Hippocampal formation (tissue), 2 donors: ENCODE data around the gene DGKB.

ENCODE experiments used
- DNase-seq, 2 donors: peaks; one replicate each; lab custom pipeline; 2025; lab: John Stamatoyannopoulos, UW

The DGKB gene

DNA sequence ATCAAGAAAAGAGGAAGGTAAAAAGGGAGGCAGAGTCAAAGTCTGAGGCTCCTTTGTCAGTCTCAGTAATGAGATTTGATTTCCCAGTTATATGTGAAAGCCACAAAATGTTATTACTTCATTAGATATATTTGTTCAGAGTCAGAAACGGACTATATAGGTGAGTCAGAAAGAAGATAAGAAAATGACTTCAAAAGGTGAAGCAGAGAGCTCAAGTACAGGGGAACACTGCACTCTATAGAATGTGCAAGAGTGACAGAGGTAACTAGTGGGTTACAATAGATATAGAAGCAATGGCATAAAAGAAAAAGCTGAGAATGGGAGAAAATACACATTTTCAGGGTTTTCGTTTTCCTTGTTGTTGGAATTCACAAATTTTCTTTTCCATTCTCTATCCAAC, 43.3 kb downstream of the DGKB start:
- DNase-seq: no peak

DNA sequence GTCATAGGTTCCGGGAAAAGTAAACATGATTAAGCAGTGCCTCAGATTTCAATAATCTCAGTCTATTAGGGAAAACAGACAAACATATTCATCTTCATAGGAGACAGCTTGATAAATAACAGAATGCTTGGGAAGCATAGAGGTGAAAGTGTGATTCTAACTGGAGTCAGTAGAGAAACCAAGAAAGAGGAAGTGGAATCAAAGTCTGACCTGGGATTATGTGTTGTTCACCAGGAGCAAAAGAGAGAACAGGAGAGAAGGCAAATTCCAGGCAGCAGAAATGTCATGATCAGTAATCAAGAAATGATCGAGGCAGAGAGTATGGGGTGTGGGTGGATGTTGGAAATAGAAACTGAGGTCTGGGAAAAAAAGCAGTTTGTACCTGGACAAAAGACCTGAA, 43.7 kb downstream of the DGKB start:
- no peak for DNase-seq

DNA sequence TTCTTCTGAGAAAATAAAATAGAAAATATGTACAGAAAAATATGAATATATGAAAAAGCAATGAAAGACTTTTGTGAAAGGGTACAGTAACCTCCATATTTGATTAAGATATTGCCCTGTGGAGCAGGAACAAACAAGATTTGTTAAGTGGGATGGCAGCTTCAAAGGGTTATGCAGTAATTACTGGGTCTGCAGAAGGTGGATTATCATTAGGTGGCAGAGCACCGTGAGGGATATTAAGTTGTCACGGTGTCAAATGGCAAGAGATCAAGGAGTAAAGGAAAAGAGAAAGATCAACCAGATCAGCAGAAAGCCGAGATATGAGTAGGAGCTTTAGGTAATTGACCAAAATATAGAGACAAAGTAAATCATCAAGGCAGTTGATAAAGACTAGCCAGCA, 44.1 kb downstream of the DGKB start:
- no peak for DNase-seq

DNA sequence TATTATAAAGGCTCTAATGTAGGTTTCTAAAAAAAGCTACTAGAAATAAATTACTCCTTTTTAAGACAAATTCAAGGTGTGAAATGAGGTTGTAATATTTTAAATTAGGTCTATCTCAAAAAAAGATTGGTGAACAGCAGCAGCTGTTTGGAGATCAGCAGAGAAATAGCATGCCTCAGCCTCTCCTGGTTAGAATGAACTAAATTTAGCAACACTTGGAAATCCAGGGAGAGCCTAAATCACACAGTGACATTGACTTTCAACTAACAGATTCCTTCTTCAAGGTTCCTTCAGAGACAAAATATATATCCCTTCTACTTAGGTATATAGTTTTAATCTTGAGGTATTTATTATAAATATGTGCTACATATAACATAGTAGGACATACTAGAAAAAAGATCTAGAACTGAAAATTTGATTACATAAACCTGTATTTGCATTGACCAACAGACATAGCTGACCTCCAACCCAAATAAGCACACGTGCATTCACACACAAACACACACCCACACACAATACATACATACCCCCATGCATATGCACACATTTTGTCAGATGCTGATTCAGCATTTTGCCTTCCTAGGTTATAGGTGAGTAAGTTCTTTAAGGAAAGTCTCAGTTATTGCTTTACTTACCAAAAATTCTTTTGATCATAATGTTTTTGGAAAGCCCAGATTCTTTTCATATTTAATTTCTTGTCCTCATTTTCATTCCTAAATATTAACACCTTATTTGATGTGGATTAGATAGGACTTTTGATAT, 47.3 kb downstream of the DGKB start:
- DNase-seq: no peak

DNA sequence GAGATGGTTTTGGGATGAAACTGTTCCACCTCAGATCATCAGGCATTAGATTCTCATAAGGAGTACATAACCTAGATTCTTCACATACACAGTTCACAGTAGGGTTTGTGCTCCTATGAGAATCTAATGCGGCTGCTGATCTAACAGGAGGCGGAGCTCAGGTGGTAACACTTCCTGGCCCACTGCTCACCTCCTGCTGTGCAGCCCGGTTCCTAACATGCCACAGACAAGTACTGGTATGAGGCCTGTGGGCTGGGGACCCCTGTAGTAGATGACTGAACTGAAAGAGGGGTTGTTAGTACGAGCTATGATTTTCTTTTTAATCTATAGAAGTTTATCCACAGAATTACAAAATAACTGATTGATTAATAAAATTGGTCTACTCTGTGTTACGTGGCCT, 48.1 kb downstream of the DGKB start:
- DNase-seq: no peak

DNA sequence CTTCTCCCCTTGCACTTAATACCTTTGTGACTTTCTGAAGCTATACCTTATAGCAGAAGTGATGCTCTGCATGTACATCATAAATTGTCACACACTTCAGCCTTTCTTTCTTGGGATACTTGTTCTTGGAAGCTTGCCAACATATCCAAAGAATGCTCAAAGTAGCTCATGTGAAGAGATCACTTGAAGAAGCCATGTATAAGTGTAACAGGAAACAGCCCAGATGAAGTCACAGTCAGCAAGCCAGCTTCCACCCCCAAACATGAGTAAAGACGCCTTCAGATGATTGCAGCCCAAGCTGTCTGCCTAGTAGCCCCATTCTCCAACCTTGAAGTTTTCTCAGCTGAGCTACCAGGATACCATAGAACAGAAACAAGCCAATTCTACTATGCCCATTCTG, 50.9 kb downstream of the DGKB start:
- DNase-seq: no peak

DNA sequence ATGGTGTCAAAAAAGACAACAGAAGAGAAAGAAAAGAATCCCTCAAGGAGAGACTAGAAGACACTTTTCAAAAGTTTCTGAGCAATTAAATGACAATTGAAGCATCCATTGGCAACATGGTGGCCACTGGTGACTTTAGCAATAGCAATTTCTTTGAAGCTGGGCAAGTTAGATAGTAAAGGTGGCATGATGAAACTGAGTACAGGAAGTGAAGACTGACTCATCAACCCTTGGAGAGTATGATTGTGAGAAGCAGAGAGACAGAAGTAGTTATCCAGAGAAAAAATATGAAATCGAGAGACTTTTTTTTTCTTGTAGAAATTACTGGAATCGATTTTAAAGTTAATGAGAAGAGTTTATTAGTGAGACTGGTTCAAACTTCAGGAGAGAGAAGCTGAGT, 52.5 kb downstream of the DGKB start:
- no peak for DNase-seq

DNA sequence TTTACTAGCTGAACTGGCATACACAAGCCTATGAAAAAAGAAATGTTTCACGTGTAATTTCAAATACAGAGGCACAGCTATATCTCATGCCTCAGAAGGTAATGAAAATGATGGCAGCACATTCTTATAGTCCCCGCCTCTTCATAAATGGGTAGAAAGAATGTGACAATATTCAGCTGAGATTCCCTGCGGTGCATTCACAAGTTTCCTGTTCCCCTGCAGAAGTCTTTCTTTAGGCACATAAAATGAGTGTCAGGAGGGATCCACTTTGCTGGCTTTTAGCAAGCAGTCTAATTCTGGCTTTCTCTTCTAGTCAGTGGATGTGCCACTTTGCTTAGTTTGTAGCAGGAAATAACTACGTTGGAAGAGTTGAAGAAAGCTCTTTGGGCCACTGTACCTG, 56.1 kb downstream of the DGKB start:
- no peak for DNase-seq

DNA sequence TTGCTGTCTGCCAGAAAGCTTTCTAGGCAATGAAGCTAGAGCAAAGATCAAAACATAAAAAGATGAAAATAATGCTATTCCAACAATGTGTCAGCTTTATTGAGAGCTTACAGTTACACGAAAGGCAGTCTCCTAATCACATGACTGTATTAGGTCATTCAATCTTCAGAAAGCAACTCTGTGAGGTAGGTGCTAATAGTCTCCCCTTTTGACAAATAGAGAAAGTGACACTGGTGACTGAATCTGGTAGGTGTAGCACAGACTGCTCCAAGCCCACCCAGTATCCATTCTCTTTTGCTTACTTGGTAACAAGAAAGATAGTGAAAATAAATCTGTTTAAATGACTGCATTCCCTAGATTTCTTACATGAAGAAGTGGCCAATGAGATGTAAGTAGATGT, 58.8 kb downstream of the DGKB start:
- no peak for DNase-seq

DNA sequence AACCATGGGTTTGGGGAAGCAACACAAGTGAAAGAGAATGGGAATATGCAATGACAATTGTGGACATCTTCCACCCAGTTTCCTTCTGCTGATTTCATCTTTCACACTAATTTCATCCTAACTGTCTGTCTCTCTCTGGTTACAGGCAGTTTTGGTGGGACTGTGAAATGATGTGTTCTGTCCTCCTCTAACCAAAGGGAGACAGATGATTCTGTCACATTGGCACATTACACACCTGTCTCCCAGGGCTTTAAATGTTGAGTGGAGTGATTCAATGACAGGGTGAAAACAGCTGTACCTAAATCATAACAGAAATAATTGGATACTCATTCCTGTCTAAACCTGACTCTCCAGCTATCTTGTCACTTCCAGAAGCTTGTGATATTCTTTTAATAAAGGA, 60.0 kb downstream of the DGKB start:
- DNase-seq: no peak

DNA sequence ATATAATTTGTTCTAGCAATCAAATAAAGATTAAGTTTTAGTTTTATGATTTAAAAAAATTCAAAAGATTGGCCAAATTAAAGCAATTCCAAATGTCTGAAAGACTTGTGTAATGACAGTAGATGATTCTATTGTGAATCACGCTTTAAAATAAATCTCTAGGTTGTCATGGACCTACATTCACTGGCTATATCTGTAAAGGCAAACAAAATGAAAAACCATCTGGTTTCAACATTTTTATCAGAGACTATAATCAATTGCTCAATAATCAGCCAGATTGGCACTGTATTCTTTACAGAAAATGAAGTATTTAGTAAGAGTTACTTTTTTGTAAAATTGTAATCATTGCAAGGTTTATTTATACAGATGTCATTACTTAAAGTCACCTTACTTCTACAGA, 60.7 kb downstream of the DGKB start:
- no peak for DNase-seq

DNA sequence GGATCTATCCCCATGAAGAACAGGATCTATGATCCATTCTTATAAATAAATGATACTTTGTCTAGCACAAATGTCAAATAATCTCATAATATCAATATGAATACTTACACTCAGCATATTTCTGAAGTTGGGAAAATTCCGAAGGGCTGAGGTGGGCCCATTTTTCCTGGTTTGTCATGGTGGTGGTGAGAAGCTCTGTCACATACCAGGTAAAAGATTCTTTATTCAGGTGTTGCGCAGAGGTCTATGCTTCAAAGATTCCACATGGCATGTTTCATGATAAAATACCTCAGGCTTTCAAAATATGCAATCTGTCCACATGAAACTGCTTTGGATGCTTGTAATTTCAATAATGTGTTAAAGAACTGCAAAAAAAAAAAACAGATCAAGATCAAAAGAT, 61.5 kb downstream of the DGKB start:
- no peak for DNase-seq

DNA sequence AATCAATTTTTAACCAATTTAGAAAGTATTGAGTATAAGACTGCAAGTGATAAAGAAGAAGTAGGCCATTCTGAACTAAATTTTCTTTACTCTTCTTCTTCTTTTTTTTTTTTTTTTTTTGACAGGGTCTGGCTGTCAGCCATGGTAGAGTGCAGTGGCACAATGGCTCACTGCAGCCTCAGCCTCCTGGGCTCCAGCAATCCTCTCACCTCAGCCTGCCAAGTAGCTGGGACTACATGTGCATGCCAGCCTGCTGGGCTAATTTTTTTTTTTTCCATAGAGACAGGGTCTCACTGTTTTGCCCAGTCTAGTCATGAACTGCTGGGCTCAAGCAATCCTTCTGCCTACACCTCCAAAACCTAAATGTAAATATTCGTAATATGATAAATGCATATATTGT, 63.2 kb downstream of the DGKB start:
- DNase-seq: no peak

DNA sequence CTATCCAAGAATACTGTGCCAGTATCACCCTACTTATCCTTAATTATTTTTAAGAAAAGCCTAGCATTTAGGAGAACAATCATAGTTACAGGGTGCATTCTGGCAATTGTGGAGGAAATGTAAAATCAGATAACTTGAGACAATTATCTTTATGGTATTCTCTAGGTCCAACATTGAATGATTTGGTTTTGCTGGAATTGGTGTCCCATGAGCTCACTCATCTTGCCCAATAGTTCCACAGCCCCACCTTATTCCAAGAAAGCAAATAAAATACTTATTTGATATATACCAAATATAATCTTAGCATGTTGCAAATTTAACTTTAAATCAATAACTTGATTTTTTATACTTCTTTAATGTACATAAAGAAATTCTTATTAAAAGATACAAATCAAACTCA, 65.3 kb downstream of the DGKB start:
- no peak for DNase-seq

DNA sequence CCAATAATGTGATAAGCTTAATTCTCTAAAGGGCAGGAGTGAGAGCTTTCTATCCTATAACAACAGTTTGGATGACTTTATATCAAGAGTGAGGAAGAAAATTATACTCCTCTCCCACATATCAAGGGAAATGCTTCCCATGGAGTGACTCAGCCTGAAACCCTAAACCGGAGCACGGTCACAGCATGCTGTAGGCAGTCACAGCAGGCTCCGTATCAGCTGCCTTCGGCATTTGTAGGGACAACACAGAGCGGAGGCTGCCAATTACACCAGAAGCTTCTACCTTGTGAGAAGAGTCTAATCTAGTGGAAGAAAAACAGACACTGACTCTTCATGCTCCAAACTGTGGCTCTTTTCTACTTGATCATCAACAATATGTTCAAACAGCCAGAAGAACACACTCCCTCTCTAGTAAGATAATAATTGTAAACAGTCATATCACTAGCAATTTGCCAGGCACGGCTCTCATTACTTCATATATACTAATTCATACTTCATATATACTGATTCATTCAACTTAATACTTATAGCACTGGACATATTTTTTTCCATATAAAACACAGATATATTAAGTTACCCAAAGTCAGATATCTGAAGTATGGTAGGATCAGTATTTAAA, 65.9 kb downstream of the DGKB start:
- peak in 1 of 2 donors; percentile 33 for DNase-seq

DNA sequence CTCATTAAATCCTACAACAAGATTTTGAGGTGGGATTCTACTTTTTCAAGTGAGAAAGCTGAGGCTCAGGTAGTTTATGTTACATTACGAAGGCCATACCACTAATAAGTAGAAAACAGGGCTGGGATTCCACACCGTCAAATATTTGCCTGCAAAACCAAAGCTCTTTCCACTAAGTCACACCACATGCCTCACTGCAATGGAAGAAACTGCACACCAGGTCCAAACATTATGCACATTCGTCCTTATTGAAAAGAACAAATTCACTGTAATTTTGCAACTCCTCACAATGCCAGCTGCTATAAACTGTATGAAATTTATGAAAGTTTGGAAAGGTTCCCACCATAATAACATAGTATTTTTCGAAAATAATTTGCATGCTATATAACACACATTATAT, 66.5 kb downstream of the DGKB start:
- no peak for DNase-seq

DNA sequence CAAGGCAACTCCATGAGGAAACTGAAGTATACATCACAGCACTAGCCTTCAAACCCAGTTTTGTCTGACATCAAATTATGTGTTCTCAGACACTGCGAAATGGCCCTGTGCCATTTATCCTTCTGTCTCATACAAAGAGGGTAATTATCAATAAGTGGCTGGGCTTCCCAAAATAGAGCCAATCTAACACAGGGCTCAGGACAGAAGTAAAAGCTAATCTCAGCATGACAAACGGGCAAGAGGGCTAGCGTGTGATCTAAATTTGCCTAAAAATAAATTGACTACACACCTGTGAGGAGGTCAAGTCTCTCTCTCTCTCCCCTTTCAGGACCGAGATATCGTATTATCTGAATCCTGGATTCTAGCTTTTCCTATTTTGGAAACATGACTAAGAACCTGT, 67.2 kb downstream of the DGKB start:
- DNase-seq: no peak

DNA sequence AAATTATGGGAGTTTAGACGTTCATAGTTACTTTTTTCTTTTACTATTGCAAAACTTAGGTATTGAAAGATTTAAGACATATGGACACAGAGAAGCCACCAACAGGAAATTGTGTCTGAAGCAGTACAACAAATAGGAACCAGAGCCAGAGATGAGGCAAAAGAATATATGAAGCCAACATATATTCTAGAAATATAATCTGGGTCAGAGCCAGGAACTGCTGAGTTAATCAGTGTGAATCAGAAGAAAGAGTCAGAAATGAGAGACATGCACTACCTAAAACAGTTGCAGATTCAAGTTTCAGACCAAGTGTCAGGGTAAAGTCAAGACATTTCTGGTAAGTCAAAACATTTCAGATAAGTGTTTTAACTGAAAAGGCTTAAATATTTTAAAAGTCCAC, 67.7 kb downstream of the DGKB start:
- DNase-seq: no peak

DNA sequence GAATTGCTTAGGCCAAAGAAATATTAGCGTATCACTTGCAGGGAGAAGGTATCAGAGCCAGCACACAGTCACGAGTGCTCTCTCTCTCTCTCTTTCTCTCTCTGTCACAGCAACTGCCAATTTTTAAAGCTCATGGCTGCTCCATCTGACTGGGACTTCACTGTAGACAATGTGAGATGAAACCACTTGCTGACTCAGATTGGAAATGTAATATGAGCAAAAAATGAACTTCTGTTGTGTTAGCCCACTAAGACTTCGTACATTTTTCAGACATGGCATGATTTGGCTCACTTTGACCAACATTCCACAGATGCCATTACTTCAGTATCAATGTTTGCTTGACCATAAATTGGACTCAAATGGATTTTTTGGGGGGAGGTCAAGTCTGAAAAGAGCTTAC, 68.1 kb downstream of the DGKB start:
- no peak for DNase-seq

DNA sequence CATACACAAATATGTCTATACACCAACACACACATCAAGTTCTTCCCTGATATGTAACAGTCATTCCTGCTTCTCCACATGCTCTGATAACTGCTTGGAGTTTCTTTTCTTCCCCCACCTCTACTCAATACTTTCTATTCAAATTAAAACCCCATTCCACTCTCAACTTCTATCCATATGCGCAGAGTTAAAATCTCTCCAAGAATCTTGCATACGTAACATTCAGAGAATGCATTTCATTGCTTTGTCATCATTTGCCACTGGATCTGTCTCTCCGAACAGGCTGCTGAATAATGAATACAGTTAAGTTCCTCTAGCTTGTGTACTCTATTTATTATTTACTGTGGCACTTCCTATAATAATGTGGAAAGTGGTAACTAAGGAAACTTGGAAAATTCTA, 68.8 kb downstream of the DGKB start:
- DNase-seq: no peak

DNA sequence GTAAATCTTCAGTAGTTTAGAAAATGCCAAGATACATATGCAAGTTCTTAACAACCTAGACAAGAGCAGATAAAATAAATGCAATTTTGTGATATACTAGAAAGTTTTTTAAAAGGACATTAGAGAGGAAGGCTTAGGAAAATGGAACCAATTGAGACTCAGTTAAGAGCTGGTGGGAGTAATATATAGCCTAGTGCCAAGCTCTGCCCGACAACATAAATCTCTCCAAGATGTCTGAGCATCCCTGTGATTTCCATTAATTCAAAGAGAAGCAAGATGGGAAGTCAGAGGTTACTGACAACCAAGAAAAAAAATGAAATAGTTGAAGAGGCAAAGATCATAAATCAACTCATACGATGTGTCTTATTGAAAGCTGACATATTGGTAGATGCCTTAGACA, 74.5 kb downstream of the DGKB start:
- no peak for DNase-seq

DNA sequence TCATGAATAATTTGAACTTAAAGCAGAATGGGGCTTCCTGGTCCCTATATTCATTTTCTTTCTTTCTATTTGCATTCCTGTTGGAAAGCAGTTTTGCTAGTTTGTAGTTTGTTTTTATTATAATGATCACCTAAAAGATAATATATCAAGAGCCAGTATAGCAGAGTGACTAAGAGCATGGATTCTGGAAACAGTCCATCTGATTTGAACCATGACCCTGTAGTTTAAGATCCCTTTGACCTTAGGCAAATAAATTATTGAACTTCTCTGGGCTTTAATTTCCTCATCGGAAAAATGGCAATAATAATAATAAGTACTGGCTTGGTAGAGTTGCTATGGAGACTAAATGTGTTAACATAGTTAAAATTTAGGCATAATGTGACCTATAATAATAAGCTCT, 76.1 kb downstream of the DGKB start:
- DNase-seq: no peak

DNA sequence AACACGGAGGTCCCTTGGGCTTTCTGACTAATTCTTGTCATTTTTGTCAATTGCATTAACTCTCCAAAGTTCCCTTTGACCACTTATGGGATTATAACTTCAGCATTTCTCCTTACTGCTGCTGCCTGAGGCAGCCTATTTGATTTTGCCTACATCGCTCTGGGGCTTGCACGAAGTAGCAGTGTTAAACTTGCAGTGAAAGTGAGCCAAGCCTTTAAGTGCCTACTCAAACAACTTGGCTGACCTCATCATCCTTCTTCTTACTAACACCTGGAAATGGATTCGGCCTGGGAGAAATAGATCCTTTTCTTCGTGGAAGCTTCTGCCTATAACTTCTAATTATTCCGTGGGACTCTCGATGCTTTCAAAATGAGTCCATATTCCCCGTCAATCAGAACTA, 76.6 kb downstream of the DGKB start:
- DNase-seq: no peak

DNA sequence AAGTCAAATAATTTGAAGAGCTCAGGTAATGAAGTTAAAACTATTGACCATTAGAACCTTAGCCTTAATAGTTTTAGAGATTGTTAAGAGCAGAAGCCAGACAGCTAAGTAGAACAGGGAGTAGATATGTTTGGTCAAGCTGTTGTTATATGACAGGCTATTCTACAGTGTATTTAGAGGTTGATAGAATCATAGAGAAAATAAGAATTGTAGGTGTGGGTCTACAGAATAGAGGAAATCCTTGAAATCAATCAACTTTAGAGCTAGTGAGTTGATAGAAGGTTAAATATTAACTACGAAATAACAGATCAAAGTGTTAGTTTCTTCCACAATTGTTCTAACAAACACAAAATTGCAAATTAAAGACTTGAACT, 80.1 kb downstream of the DGKB start:
- DNase-seq: no peak
